Cortex of kidney (tissue), 1 donor: Measurements from ENCODE around the gene ZNF428.
"Not testable (repeated sequence)": the region's sequence is repeated elsewhere in the genome, so short reads cannot be mapped to it uniquely, and the experiment has no call there.

Source experiments
- DNase-seq: peaks from one replicate; lab custom pipeline; 2025; lab: John Stamatoyannopoulos, UW

The ZNF428 gene

DNA sequence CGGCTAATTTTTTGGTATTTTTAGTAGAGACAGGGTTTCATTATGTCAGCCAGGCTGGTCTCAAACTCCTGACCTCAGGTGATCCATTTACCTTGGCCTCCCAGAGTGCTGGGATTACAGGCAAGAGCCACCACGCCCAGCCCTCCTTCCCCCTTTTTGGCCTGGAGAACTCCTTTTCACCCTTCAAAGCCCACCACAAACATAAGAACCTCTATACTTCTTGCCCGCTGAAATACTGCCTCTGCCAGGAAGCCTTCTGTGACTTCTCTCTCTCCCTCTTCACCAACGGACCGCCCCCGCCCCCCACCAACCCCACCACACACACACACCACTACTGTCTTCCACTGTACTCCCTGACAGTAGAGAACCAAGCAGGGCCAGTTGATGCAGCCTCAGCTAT is 2.5 kb downstream of the ZNF428 start:
- DNase-seq = no peak

DNA sequence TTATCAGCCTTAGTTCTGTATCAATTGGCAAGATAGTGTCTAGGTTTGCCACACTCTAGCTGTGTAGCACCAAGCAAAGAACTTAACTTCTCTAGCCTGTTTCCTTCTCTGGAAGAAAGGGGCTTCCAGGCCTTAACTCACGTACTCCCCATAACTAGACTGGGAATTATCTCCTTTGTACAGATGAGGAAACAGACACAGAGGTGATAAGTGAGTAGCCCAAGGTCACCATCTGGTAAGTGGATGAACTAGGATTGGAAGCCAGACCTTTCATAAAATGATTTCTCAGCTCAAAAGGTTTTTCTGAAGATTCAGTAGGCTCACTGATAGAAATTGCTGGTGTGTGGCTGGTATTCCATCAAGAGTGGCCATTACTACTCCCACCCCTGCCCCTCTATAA is 3.1 kb downstream of the ZNF428 start:
- no peak for DNase-seq

DNA sequence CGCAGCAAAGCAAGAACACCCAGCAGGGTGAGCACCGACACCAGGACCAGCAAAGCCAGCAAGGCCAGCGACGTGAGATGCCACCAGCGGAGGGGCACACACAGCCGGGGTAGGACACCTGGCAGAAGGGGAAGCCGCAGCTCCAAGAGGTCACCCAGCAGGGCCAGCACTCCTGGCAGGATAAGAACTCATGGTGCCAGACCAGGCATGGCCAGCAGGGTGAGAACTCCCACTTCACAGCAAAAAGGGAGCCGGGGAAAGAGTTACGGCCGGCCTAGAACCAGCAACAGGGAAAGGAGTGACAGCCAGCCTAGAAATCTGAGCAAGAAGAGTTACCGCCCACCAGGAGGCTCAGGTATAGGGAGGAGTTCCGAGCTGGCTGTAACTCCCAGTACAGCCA is 7.1 kb downstream of the ZNF428 start:
- no peak for DNase-seq

DNA sequence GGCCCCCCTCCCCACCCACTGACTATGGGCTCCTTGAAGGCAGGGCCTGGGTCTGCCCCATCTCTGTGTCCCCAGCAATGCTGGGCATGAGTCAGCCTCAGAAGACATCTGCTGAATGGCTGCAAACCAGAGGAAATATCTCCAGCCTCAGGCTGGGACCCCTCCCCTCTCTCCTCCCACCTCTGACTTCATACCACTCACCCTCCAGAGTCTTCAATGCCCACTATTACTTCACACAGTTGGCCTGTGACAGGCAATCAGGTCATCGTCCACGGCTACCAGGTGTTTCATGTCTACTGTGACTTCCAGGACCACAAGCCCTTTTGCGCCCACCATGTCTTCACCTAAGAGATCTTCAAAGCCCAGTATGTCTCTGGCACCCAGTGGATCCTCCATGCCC is 7.6 kb downstream of the ZNF428 start, which contains the start of gene SRRM5:
Gene SRRM5 (plus strand): TSS at position 301 of the 400 bp plus-strand sequence. CDS start 34 bp downstream, at position 335.
- DNase-seq = no peak

DNA sequence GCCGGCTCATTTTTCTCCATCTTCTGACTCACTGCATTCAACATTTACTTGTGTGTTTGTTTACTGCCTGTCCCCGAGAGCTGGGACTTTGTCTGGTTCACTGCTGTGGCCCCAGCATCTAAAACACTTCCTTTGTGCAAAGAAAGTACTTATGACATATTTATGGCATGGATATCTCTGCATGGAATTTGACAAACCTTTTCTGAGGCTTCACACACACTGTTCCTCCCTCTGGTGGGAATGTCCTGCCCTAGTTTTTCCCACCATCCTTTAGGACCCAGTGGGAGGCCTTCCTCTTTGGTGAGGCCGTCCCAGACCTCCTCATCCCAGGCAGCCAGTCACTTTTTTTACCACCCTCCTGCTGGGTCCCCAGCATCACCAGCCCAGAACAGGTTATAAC is 8.9 kb downstream of the ZNF428 start:
- DNase-seq = no peak

DNA sequence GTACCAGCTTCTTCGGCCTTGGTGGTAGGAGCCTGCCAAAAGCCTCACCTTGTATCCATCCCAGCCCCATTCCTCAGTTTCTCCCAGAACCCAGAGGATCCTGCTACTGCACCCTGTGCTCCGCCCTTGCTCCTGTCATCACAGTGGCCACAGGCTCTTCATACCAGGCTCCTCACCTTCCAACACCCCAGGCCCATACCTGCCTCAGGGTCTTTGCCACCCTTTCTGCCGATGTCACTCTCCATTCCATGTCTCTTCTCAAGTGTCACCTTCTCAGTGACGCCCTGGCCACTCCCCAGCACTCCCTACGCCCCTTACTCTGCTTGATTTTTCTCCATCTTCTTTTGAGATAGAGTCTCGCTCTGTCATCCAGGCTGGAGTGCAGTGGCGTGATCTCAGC is 9.6 kb downstream of the ZNF428 start:
- DNase-seq = no peak

DNA sequence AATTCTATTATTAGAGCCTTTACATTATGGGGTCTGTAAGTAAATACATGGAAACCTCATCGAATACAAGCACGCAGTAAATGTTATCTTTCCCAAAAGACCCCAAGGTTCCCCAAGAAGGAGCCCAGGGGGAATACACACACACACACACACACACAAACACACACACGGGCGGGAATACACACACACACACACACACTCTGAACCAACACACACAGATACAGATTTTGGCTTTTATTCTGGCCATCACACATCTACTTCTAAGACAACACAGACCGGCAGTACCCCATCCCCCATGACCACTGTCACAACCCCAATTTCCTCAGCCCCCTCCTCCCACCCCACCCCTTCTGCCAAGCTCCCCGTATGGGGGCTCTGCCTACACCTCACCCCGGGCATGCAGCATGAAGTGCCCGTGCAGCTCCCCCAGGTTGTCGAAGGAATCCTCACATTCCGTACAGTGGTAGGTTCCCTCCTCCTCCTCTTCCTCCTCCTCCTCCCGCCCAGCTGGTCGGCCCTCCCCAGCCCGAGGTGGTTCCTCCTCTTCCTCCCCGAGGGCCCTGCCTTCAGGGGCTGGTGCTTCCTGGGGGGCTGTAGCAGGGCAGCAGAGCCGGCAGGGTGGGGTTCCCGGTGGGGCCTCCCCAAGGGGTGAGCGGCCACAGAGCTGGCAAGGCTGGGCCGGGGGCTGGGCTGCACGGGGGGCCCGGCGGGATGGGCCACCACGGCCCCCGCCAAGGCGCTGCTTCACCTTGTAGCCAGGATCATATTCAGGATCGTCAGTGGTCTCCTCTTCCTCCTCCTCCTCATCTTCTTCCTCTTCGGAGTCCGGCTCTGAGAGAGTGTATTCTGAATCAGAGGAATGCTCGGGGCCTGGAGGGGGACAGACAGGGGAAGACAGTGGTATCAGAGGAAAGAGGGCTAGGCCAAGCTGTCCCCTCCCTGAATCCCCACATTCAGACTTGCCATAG is 11.9 kb downstream of the ZNF428 start:
- no peak for DNase-seq

DNA sequence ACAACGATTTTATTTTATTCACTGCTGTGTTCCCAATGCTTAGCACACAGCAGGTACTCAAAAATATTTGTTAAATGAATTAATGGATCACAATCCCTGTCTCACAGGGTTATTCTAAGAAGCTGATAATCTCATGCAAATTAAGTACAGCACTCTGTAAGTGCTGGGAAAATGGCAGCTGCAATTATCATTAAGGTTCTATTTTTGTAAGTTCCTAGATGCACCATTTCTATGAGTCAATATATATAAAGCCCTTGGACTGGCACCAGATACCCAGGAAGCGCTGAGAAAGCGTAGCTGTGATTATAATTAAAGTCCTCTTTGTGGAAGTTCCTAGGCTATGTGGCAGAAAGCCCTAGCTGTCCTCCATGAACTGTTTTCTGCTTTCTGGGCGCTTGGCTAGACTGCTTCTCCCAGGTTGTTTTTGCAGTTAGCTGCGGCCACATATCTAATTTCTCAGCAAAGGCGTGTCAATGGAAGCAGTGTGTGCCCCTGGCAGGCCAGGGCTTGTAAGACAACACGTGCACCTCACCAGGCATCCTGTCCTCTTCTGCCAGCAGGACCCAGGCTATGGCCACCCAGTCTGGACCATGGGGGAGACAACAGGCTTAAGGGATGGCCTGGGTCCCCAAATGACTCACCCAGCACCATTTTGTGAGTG is 12.7 kb downstream of the ZNF428 start:
- no peak for DNase-seq

DNA sequence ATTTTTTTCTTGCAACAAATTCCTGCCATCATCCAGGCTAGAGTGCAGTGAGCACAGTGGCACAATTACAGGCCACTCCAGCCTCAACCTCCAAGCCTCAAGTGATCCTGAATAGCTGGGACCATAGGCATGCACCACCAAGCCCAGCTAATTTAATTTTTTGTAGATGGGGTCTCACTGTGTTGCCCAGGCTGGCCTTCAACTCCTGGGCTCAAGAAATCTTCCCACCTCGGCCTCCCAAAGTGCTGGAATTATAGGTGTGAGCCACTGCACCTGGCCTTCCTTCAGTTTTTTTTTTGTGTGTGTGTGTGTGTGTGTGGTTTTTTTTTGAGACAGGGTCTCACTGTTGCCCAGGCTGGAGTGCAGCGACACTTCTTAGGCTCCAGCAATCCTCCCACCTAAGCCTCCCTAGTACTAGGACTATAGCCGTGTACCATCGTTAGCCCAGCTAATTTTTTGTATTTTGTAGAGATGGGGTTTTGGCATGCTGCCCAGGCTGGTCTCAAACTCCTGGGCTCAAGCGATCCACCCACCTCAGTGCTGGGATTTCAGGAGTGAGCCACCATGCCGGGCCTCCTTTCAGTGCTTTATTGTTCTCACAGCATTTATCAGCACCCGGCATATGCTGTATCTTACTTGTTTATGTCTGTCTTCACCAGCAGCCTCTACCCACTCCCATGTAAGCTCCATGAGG is 13.4 kb downstream of the ZNF428 start:
- no peak for DNase-seq

DNA sequence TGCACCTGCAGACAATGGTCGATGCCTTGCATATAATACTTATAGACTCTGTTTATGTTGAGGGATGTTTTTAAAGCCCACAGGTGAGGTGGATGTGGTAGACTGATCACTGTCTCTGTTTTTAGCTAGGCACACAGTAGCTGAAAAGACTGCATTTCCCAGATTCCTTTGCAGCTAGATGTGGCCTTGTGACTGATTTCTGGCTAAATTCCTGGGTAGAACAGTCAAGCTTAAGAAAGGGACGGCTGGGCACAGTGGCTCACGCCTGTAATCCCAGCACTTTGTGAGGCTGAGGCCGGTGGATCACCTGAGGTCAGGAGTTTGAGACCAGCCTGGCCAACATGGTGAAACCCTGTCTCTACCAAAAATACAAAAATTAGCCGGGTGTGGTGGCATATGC is 19.1 kb downstream of the ZNF428 start:
- DNase-seq = not testable (repeated sequence)

DNA sequence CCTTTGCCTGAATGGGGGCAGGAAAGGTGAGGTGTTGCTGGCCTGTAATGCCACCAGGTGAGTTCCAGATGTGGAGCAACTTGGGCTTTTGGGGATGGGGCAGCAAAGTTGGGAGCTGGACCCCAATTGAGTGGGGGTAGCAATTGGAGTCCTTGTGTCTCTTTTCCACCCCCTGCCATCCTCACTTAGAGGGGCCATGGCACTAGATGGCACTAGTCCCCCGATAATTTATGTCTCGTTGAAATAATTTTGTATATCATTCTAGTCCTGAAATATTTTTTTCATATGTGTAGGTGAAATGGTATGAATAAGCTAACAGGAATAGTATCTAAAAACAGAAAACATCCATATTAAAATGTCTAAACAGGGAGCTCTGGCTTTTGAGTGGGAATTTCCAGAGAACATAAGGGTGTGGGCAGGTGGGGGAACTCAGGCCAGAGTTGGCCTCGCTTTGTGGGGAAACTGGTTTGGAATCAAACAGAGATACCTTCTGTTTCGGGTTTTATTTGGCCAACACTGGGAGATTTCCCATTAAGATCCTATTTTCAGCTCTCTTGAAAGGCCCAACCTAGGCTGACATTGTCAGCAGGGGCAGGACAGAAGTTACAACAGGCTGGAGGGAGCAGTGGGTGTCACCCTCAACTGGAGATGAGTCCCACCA is 19.7 kb downstream of the ZNF428 start:
- DNase-seq = no peak

DNA sequence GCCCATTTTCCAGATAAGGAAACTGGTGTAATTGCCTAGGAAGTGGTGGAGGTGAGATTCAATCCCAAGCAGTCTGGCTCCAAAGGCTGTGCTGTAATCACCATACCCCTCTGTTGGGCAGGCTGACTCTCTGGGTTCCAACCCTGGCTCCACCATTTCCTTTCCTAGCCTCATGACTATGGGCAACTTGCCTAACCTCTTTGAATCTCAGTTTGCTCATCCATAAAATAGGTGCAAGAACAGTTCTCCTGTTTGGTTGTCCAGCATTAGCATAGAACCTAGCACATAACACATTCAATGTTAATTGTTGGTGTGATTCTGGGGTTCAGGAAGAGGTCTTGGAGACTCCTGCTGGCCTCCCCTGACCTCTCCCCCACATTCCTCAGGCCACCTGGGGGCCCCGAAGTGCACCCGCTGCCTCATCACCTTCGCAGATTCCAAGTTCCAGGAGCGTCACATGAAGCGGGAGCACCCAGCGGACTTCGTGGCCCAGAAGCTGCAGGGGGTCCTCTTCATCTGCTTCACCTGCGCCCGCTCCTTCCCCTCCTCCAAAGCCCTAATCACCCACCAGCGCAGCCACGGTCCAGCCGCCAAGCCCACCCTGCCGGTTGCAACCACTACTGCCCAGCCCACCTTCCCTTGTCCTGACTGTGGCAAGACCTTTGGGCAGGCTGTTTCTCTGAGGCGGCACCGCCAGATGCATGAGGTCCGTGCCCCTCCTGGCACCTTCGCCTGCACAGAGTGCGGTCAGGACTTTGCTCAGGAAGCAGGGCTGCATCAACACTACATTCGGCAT is 20.8 kb downstream of the ZNF428 start:
- DNase-seq = no peak

DNA sequence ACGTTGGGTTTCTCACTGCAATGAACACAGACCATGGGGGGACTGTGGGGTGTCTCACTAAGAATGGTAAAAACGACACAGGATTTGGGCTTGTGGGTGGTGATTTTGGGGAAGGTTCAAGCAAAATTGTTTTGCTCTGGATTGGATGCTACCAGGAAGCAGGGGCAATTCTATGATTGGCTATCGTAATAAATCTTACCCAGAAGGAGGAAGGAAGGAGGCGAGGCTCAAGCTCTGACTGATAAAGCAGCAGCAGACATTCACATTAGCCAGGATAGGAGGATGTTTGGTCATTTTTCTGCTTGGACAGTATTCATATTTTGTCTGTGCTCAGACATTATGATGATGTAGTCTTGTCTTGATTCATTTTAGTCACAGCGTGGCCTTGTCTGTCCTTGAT is 21.6 kb downstream of the ZNF428 start:
- DNase-seq = no peak

DNA sequence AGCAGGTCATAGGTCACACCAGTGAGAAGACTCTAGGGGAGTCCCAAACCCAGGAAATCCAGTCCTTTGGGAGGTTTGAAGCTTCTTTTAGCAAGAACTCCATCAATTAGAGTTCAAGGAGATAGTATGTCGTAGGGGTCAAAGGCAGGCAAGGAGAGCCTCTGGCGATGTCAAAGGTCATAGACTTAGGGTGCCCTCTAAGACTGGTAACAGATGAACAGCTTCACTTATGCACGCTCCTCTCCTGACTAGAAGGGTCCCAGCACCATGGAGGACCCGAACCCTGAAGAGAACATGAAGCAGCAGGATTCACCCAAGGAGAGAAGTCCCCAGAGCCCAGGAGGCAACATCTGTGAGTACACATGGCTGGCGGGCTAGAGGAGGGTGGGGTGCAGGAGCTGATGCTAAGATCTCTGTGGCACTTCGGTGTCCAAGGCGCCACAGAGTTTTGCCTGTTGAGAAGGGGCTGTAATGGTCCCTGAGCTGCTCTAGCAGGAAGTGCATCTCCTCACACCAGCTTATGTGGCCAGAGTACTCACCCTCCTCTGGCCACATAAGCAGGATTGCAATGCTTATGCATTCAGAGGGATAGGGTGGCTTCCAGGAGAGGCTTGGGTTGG is 22.5 kb downstream of the ZNF428 start:
- DNase-seq = no peak

DNA sequence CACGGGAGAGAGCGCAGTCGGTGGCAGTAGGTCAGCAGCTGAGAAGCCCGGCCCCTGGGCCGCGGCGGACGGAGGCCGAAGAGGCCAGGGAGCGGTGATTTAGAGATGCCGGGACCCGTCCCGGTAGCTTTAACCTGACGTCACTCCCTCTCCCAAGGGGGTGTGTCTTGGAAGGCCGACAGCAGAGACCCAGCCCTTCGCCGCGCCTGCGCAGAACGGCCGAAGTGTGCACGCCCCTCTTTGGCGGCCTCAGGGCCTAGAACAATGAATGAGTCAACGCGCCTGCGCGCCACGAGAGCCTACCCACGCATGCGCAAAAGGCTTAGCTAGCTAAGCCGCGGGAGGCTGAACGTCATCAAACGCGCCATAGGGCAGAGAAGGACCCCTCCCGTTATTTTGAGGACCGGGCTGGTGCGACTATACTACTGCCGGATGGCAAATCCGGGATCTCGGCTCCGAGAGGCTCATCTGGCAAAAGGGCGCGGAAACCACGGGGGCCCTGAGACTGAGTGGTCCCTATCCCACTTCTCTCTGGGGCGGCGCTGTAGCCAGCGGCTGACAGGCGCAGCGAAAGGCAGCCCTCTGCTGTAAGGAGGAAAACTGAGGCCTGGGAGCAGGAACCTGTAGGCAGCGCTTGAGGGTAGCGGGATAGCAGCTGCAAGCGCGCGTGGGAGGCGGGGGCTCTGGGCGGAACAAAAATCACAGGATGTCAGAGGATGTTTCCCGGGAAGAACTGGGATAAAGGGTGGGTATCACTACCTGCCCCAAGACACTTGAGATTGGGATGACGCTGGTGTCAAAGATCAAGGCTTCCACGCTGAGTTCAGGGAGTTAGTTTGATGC is 23.2 kb downstream of the ZNF428 start, which contains the start of the genes IRGQ and ZNF576:
Gene IRGQ (minus strand): TSS at position 136 of the 843 bp plus-strand sequence. CDS start 796 bp downstream, outside the sequence.
Gene ZNF576 (plus strand): TSS at position 597 of the 843 bp plus-strand sequence. CDS start 514 bp downstream, outside the sequence.
- DNase-seq = peak; percentile 76

DNA sequence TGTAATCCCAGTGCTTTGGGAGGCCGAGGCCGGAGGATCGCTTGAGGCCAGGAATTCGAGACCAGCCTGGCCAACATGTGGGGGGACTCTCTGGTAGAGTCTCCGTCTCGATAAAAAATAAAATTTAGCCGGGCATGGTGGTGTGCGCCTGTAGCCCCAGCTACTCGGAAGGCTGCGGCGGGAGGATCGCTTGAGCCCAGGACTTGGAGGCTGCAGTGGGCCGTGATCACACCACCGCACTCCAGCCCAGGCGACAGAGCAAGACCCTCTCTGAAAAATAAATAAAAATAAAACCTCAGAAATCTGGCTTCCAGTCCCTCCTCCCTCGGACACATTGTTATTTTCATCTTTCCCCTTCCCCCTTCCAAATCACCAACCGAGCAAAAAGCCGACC is 23.8 kb downstream of the ZNF428 start:
- no peak for DNase-seq

DNA sequence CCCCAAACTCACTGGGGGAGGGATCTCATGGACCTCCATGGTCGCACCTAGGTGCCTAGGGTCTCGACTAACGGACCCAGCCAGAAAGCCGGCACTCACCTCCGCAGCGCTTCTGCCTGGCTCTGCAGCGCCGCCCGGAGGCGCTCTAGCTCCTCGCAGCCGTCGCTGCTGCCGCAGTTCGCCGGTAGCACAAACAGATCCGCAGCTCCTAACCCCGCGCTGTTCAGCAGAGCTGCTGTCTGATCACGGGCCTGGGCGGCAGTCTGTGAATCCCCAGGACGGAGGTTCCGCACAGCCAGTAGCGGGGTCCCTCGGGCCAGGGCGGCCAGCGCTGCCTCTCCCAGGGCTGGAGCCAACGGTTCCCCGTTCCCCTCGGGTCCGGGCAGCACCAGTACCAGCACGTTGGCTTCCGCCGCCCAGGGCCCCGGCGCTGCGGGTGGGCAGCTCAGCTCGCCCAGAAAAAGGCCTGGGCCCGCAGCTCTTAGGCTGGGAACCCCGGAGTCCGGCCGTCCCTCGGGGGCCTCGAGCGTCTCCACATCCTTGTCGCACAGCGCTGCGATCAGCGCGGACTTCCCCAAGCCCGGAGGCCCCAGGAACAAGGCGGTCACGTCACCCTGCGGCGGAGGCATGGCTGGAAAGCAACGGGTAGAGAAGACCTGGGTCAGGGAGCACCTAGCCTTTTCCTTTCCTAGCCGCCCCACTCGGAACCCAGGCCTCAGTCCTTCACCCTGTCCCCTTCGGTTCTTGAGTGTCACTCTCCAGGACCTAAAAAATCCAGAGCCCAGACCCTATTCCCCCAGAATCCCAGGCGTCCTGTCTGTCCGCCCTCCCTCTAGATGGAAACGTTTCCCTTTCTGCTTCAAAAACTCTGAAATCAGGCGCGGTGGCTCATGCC is 24.5 kb downstream of the ZNF428 start:
- DNase-seq = no peak

DNA sequence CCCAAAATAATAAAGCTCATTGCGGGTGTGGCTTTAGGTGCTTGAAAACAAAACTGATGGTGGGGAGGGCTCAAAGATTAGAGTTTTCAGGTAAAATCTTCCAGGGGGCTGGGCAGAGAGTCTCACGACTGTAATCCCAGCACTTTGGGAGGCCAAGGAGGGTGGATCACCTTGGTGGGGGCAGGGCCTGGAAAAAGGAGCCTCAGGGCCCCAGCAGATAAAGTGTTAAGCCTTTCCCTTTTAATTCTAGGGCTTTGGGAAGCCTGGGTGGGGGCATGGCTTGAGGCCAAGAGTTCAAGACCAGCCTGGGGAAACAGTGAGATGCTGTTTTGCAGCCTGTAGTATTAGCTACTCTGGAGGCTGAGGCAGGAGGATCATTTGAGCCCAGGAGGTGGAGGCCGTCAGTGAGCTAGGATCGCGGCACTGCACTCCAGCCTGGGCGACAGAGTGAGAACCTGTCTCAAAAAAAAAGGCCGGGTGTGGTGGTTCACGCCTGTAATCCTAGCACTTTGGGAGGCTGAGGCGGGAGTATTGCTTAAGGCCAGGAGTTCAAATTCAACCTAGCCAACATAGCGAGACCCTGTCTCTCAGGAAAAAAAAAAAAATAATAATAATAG is 25.2 kb downstream of the ZNF428 start:
- DNase-seq = no peak
